PC-3 (cell line): Measurements from ENCODE around the gene SPINT3. TPM values are rescaled to one million over a fixed set of nuclear protein-coding genes. Genes with fewer than 3 reads are reported as not detected.

Experiments
- ATAC-seq: fragments of 200-7000 bp; cut with Tn5 transposase; 2 replicates; pipeline ENCODE4 v1.9.1; 2020; ENCODE audit warnings: mild to moderate bottlenecking, moderate library complexity
- BruUV-seq: library from RNA; stranded (reverse); fragments of 400-500 nt; replicated peaks from 2 replicates; lab custom pipeline; 2021; lab: Mats Ljungman, UMichigan
- CTCF ChIA-PET: fragments of 300-600 bp; sonication (Branson Sonifier 250); formaldehyde crosslinking; loops from one replicate; lab custom pipeline; 2022; ENCODE audit warnings: antibody characterized with exemption; lab: Charles Lee
- POLR2A ChIA-PET: fragments of 300-600 bp; sonication (Branson Sonifier 250); formaldehyde crosslinking; loops from one replicate; lab custom pipeline; 2022; ENCODE audit warnings: antibody characterized with exemption; ENCODE audit not compliant: unreplicated experiment; lab: Charles Lee
- DNase-seq: peaks from one replicate; pipeline ENCODE4 v3.0.0-alpha.2; 2015
- H2AFZ ChIP-seq: fragments of 300-600 bp; sonication (generic); 2 replicates; pipeline ENCODE4 v1.6.0; 2016; ENCODE audit warnings: antibody characterized with exemption, low read length
- H3F3A ChIP-seq: fragments of 300-600 bp; sonication (generic); one replicate; pipeline ENCODE4 v1.6.0; 2017; ENCODE audit warnings: antibody characterized with exemption, low read length, control low read depth, mild to moderate bottlenecking; ENCODE audit not compliant: unreplicated experiment
- H3K27ac ChIP-seq: fragments of 300-600 bp; sonication (generic); 2 replicates; pipeline ENCODE4 v1.5.1; 2016; ENCODE audit warnings: mild to moderate bottlenecking, low read length
- H3K27me3 ChIP-seq: fragments of 300-600 bp; sonication (generic); 2 replicates; pipeline ENCODE4 v1.6.1; 2016; ENCODE audit warnings: low read length, mixed read lengths
- H3K36me3 ChIP-seq: fragments of 300-600 bp; sonication (generic); 2 replicates; pipeline ENCODE4 v1.6.1; 2016; ENCODE audit warnings: low read depth, mixed run types, low read length, mixed read lengths
- H3K4me1 ChIP-seq: fragments of 300-600 bp; sonication (generic); 2 replicates; pipeline ENCODE4 v1.5.1; 2016; ENCODE audit warnings: low read length; ENCODE audit not compliant: insufficient read depth
- H3K4me2 ChIP-seq: fragments of 300-600 bp; sonication (generic); 2 replicates; pipeline ENCODE4 v1.6.0; 2016; ENCODE audit warnings: low read length
- H3K4me3 ChIP-seq: fragments of 300-600 bp; sonication (generic); 2 replicates; pipeline ENCODE4 v1.5.1; 2016; ENCODE audit warnings: mild to moderate bottlenecking, low read length, mixed read lengths
- H3K79me2 ChIP-seq: fragments of 300-600 bp; sonication (generic); 2 replicates; pipeline ENCODE4 v1.6.1; 2017; ENCODE audit warnings: low read length, mixed read lengths
- H3K9ac ChIP-seq: fragments of 300-600 bp; sonication (generic); 2 replicates; pipeline ENCODE4 v1.6.0; 2016; ENCODE audit warnings: mild to moderate bottlenecking, low read length
- H3K9me2 ChIP-seq: fragments of 300-600 bp; sonication (generic); replicated peaks from 2 replicates; pipeline ENCODE4 v1.6.1; 2016; ENCODE audit warnings: mixed run types, low read length, mixed read lengths
- H3K9me3 ChIP-seq: fragments of 300-600 bp; sonication (generic); 2 replicates; pipeline ENCODE4 v1.6.1; 2016; ENCODE audit warnings: low read length, mixed read lengths
- H4K20me1 ChIP-seq: fragments of 300-600 bp; sonication (generic); 2 replicates; pipeline ENCODE4 v1.6.1; 2016; ENCODE audit warnings: low read length, mixed read lengths
- EZH2 ChIP-seq: fragments of 300-600 bp; sonication (generic); IDR thresholded peaks from one replicate; pipeline ENCODE4 v1.6.1; 2017; ENCODE audit warnings: antibody characterized with exemption, mild to moderate bottlenecking, low read length; ENCODE audit not compliant: unreplicated experiment
- EZH2phosphoT487 ChIP-seq: fragments of 300-600 bp; sonication (generic); IDR thresholded peaks from 2 replicates; pipeline ENCODE4 v1.6.1; 2018; ENCODE audit warnings: mild to moderate bottlenecking, antibody characterized with exemption, low read length, borderline replicate concordance
- intact Hi-C: fragments of 100-400 bp; cut with micrococcal nuclease; formaldehyde crosslinking; loops from 2 replicates; pipeline ENCODE4 v1.9.0; 2023
- total RNA-seq: library from RNA; depleted of rRNA; stranded (reverse); fragments of >200 nt; gene quantifications from 2 replicates; pipeline ENCODE4 v1.2.3, GENCODE V29; 2014
- TF ChIP-seq, protein P1 (sequence below): fragments of 300-600 bp; sonication (generic); conservative IDR thresholded peaks from 2 replicates; pipeline ENCODE4 v1.5.1; 2017; ENCODE audit warnings: antibody characterized with exemption, low read depth, mild to moderate bottlenecking, low read length

SPINT3 gene
- total RNA-seq, 1 experiment from 2014 or later: not detected

DNA sequence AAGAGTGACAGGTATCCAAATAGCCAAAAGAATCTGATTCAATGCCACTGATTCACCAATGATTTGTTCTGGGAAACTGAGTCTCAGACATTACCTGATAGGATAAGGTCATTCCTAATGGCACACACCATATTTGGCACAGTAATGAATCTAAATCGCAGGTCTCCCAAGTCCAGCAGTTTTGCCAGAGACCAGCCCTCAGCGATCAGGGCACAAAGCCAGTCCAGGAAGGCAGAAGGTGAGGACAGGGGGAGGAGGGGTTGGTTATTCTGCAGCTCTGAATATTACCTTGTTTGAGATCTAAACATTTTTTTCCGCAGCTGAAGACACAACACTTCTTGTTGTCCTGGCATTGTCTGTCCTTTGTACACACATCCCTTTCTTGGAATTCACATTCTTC, 29.9 kb upstream of the SPINT3 start:
- Histone ChIP-seq H3K4me2 (no peak overlapping the region), H3K36me3 (no peaks in the 10 kb centered on the region), H3K27me3 (peaks cover 46% of the 10 kb centered on the region), H3K4me1 (no peaks in the 10 kb centered on the region), H3K27ac (no peak overlapping the region), H4K20me1 (no peaks in the 10 kb centered on the region), H3K9me3 (no peaks in the 10 kb centered on the region), H3K9me2 (no peaks in the 10 kb centered on the region), H2AFZ (no peak overlapping the region), H3K9ac (no peak overlapping the region), H3K79me2 (no peaks in the 10 kb centered on the region), H3K4me3 (no peak overlapping the region), H3F3A (no peaks in the 10 kb centered on the region)
- intact Hi-C loops: no loop called here
- TF ChIP-seq EZH2 (no peak), EZH2phosphoT487 (no peak)
- TF ChIP-seq, protein P1, sequence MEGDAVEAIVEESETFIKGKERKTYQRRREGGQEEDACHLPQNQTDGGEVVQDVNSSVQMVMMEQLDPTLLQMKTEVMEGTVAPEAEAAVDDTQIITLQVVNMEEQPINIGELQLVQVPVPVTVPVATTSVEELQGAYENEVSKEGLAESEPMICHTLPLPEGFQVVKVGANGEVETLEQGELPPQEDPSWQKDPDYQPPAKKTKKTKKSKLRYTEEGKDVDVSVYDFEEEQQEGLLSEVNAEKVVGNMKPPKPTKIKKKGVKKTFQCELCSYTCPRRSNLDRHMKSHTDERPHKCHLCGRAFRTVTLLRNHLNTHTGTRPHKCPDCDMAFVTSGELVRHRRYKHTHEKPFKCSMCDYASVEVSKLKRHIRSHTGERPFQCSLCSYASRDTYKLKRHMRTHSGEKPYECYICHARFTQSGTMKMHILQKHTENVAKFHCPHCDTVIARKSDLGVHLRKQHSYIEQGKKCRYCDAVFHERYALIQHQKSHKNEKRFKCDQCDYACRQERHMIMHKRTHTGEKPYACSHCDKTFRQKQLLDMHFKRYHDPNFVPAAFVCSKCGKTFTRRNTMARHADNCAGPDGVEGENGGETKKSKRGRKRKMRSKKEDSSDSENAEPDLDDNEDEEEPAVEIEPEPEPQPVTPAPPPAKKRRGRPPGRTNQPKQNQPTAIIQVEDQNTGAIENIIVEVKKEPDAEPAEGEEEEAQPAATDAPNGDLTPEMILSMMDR: no peak
- ATAC-seq (no peak), DNase-seq (no peak)
- POLR2A ChIA-PET: no interaction called here
- BruUV-seq: no TSS peak
- CTCF ChIA-PET: interaction anchor here (0.5 kb wide), 1 partner anchor 19 kb away, joined by 6 read pairs; no protein-coding TSS in a partner anchor

DNA sequence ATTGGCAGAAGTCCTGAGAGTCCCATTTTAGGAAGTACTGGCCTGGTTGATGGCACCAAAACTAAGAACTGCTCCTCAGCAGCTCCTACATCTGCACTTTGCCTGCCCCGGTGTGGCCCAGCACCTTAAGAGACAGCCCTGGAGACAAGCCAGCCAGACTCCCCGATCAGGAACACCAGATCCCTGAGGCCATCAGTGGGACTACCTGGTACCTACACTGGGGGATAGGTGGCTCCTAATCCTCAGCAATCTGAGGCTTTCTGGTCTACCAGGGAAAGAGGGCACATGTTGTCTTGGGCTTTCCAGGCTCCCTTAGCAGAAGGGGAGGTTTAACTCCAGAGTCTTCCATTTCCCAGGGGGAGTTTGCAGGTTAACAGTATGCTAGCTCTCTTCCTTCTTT, 24.0 kb upstream of the SPINT3 start, which contains the start of gene WFDC6:
Gene WFDC6 (minus strand): TSS at position 101 of the 400 bp plus-strand sequence. CDS start 75 bp downstream, at position 26.
- Histone ChIP-seq H3K4me3 (no peak within 1 kb of the TSS), H3K9ac (no peak within 1 kb of the TSS), H3K4me1 (peaks cover 10% of the 10 kb centered on the region; the same call in 1 of the 2 replicates), H3K9me3 (no peaks in the 10 kb centered on the region), H3K36me3 (no peaks in the 10 kb centered on the region), H3K4me2 (0 out of 2 replicates have a peak within 1 kb of the TSS, but pooled peaks have one; percentile 8), H2AFZ (no peak within 1 kb of the TSS), H3K9me2 (no peaks in the 10 kb centered on the region), H4K20me1 (no peaks in the 10 kb centered on the region), H3K27me3 (peaks cover 54% of the 10 kb centered on the region), H3K79me2 (no peaks in the 10 kb centered on the region), H3F3A (no peaks in the 10 kb centered on the region), H3K27ac (no peak within 1 kb of the TSS)
- ChIA-PET POLR2A (no interaction called here), CTCF (interaction anchor here (0.6 kb wide), 1 partner anchor 8 kb away, joined by 3 read pairs; no protein-coding TSS in a partner anchor)
- BruUV-seq: no TSS peak
- TF ChIP-seq EZH2phosphoT487: no peak
- no peak for TF ChIP-seq EZH2
- TF ChIP-seq, protein P1: no peak
- no peak for DNase-seq
- ATAC-seq: no peak
- intact Hi-C loops: no loop called here

DNA sequence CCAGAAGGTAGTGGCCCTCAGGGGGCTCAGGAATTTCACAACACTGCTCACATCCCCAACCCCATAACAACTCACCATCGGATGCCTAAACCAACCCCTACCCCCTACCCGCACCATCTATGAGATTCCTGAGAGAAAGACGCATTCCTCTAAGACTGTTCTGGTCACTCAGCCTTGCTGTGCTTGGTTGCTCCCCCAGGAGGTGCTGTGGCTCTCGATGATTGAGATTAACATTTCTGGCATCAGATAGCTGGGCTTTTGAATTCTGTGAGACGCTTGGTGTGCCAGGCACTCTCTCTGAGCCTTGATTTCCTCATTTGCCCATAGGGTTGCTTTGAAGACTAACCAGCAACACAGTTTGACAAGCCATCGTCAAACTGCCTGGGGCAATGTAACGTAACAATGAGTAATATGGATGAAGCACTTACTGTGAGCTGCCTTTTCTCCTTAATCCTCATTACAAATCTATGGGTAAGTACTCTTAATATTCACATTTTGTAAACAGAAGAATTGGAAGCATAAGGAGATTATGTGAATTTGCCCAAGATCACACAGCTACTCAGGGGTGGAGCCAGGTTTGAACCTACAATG, 22.9 kb upstream of the SPINT3 start:
- H3K27me3 ChIP-seq: peaks cover 49% of the 10 kb centered on the region
- CTCF ChIA-PET: interaction anchor here (0.6 kb wide), 1 partner anchor 486 kb away, joined by 13 read pairs; no protein-coding TSS in a partner anchor
- TF ChIP-seq EZH2phosphoT487: no peak
- TF ChIP-seq, protein P1: peak; percentile 43; the same call in 1 of the 2 replicates
- no peak for TF ChIP-seq EZH2

More for the DNA sequence above, 22.9 kb upstream of the SPINT3 start:
- H3F3A ChIP-seq: no peaks in the 10 kb centered on the region
- DNase-seq: peak; percentile 93
- H2AFZ ChIP-seq: no peak overlapping the region
- no peak overlapping the region for H3K27ac ChIP-seq
- no peaks in the 10 kb centered on the region for H3K36me3 ChIP-seq
- intact Hi-C loops: no loop called here
- H3K9ac ChIP-seq: no peak overlapping the region
- 0 out of 2 replicates have a peak overlapping the region, but pooled peaks have one; percentile 8 for H3K4me2 ChIP-seq
- no peaks in the 10 kb centered on the region for H3K79me2 ChIP-seq
- no peaks in the 10 kb centered on the region for H3K9me3 ChIP-seq
- no peaks in the 10 kb centered on the region for H3K9me2 ChIP-seq
- POLR2A ChIA-PET: no interaction called here
- BruUV-seq: no TSS peak
- H4K20me1 ChIP-seq: no peaks in the 10 kb centered on the region
- peak; percentile 63 for ATAC-seq
- peaks cover 10% of the 10 kb centered on the region; the same call in 1 of the 2 replicates for H3K4me1 ChIP-seq
- no peak overlapping the region for H3K4me3 ChIP-seq
